ENCODE measurements around the gene HDAC4. TPM values are rescaled to one million over a fixed set of nuclear protein-coding genes. Genes with fewer than 3 reads are reported as not detected.

The HDAC4 gene
- total and polyA plus RNA-seq, 9 donors = 7.0 to 74.0 (median 46.3) TPM

DNA sequence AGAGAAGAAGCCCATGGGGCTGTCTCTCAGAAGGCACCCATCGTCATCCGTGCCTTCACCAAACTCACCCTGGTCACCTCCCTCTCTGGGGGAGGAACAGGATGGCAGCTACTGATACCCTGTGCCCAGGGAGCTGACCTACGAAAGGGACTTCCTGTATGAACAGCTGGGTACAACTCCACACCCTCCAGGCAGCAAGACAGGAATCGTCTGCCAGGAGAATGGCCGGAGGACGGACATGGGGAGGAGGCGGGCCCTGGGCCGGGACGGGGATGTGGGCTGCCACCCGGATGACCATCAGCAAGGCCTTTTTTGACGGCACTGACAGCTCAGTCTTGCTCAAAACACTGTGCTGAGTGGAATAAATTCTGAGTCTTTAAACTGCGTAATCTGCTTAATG is 243.6 kb downstream of the HDAC4 start:
- no peaks in the 10 kb centered on the region for H3K4me1 ChIP-seq (ENCODE audit: insufficient read depth)
- no peaks in the 10 kb centered on the region for H3K36me3 ChIP-seq
- no peak overlapping the region for H3K27ac ChIP-seq
- no peaks in the 10 kb centered on the region for H3K9me3 ChIP-seq
- TF ChIP-seq POLR2A (IDR thresholded peaks at IDR 0.05) = no peak
- no peak overlapping the region for H3K4me3 ChIP-seq
- intact Hi-C loops (cut with DNase I) = no loop called here
- H3K27me3 ChIP-seq = no peaks in the 10 kb centered on the region
- 83 to 87% (median 84%) methylated on average over 12 of the region's 12 CpGs for WGBS, 3 donors
- peak in 2 of 5 donors; percentile 10 to 11 for DNase-seq

DNA sequence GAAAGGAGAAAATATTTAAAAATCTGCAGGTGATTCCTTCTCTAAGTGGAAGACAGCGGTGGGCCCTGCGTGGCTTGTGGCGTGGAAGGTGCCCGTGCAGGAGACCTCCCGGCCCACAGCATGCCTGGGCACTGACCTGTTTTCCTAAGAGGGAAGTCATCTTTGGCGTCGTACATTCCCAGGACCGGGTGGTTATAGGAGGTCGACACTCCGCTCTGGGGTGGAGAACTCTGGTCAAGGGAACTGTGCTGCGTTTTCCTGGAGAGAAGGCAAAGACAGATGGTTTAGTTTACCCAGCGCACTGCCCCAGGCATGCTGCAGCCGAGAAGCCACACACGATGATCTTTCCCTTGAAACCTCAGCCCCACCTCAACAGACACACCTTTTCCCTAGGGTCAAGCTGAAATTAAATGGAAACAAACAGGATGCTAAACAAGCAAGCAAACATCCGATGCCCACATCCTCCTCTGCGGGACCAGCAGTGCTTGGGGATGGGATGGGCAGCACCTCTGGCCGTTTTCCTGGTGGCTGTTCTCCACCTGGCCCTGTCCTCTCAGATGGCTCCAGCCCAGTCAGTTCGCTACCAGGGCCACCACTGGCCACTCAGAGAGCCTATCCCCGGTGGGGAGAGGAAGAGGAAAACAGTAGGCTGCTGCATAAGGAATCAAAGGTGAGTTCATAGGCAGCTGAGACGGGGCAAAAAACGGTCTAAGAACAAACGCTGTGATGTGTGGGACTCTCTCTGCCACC is 244.1 kb downstream of the HDAC4 start:
- DNase-seq = peak in 2 of 5 donors; percentile 4 to 7
- Histone ChIP-seq H3K27me3 (no peaks in the 10 kb centered on the region), H3K9me3 (no peaks in the 10 kb centered on the region), H3K36me3 (no peaks in the 10 kb centered on the region), H3K4me1 (ENCODE audit: insufficient read depth) (no peaks in the 10 kb centered on the region), H3K27ac (no peak overlapping the region), H3K4me3 (no peak overlapping the region)
- TF ChIP-seq, protein P1, sequence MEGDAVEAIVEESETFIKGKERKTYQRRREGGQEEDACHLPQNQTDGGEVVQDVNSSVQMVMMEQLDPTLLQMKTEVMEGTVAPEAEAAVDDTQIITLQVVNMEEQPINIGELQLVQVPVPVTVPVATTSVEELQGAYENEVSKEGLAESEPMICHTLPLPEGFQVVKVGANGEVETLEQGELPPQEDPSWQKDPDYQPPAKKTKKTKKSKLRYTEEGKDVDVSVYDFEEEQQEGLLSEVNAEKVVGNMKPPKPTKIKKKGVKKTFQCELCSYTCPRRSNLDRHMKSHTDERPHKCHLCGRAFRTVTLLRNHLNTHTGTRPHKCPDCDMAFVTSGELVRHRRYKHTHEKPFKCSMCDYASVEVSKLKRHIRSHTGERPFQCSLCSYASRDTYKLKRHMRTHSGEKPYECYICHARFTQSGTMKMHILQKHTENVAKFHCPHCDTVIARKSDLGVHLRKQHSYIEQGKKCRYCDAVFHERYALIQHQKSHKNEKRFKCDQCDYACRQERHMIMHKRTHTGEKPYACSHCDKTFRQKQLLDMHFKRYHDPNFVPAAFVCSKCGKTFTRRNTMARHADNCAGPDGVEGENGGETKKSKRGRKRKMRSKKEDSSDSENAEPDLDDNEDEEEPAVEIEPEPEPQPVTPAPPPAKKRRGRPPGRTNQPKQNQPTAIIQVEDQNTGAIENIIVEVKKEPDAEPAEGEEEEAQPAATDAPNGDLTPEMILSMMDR (IDR thresholded peaks at IDR 0.05) = no peak
- 86 to 87% (median 86%) methylated on average over 22 of the region's 22 CpGs for WGBS, 3 donors
- intact Hi-C loops (cut with DNase I) = no loop called here

DNA sequence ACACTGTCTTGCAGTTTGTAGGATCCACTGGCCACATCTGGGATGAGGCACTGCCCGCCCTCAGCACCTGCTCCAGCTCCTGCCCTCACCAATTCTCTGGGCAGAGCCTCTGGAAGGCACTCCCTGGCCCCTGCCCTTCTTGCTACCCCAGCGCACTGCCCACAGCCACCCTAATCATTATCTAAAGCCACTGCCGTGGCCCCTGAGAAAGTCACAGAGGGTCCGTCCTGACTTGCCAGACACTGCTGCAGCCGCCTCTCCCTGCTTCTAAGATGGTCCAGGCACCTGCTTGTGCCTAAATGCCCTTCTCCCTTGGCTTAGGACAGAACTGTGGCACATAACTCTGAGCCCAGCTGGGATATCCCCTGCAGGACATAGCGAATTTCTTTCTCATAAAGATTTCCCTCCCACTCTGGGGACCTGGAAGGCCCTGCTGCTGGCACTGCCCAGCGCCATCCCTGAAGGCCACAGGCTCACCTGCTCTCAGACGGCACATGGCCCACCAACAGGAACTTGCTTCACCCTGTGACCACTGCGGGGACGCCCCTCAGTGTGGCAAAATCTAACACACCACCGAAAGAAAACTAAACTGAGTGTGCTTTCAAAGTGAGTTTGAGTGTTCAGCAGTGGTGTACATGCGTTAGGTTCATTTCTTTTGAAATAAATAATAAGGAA is 244.9 kb downstream of the HDAC4 start:
- Histone ChIP-seq H3K4me3 (no peak overlapping the region), H3K27me3 (no peaks in the 10 kb centered on the region), H3K36me3 (no peaks in the 10 kb centered on the region), H3K9me3 (no peaks in the 10 kb centered on the region), H3K4me1 (ENCODE audit: insufficient read depth) (no peaks in the 10 kb centered on the region), H3K27ac (no peak overlapping the region)
- WGBS, 3 donors = 96 to 97% (median 97%) methylated on average over 12 of the region's 12 CpGs
- TF ChIP-seq EP300 (IDR thresholded peaks at IDR 0.05) = no peak
- TF ChIP-seq, protein P1 (IDR thresholded peaks at IDR 0.05) = no peak
- no peak for TF ChIP-seq POLR2A (IDR thresholded peaks at IDR 0.05)
- DNase-seq = peak in 2 of 5 donors; percentile 4 to 6
- intact Hi-C loops (cut with DNase I) = no loop called here

DNA sequence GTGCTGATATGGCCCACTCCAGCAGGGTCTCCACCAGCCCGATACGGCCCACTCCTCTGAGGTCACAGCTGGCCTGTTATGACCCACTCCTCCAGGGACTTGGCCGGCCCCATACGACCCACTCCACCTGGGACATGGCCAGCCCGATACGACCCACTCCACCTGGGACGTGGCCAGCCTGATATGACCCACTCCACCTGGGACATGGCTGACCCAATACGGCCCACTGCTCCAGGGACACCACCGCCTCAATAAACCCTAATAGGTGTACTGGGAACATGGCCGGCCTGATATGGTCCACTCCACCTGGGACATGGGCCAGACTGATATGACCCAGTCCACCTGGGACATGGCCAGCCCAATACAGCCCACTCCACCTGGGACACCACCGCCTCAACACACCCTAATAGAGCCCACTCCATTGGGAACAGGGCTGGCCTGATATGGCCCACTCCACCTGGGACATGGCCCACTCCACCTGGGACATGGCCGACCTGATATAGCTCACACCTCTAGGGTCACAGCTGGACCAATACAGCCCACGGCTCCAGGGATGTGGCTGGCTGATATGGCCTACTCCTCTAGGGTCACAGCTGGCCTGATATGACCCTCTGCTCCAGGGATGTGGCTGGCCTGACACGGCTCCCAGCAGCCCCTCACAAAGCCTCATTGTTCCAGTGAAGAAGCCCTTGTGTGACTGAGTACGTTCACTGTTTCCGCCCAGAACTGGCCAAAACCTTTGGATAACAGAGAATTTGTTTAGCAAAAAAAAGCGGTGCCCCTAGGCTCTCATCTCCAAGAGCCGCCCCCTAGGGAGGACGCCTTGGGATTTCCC is 245.6 kb downstream of the HDAC4 start:
- H3K27ac ChIP-seq = no peak overlapping the region
- TF ChIP-seq POLR2A (IDR thresholded peaks at IDR 0.05) (no peak), EP300 (IDR thresholded peaks at IDR 0.05) (no peak)
- TF ChIP-seq, protein P1 (IDR thresholded peaks at IDR 0.05) = no peak
- no peaks in the 10 kb centered on the region for H3K36me3 ChIP-seq
- intact Hi-C loops (cut with DNase I) = no loop called here
- H3K4me3 ChIP-seq = no peak overlapping the region
- no peaks in the 10 kb centered on the region for H3K9me3 ChIP-seq
- H3K4me1 ChIP-seq (ENCODE audit: insufficient read depth) = no peaks in the 10 kb centered on the region
- 75 to 85% (median 84%) methylated on average over 18 to 19 of the region's 19 CpGs for WGBS, 3 donors
- DNase-seq = peak in 3 of 5 donors; percentile 15 to 23 (median 21)
- H3K27me3 ChIP-seq = no peaks in the 10 kb centered on the region
